H1 (cell line): ENCODE data around the gene SNX24. TPM values are rescaled to one million over a fixed set of nuclear protein-coding genes. Genes with fewer than 3 reads are reported as not detected.

Source experiments
- CBX5 ChIP-seq: fragments of 300-800, 300-1000 bp; sonication (generic); IDR thresholded peaks from 2 replicates; pipeline ENCODE4 v1.7.1; 2016; ENCODE audit warnings: antibody characterized with exemption, low read length, low read depth
- CHD2 ChIP-seq: IDR thresholded peaks from 2 replicates; pipeline ENCODE4 v1.6.1; 2012; ENCODE audit warnings: low read length, improper control_type of control experiment
- SIRT6 ChIP-seq: IDR thresholded peaks from one replicate; pipeline ENCODE4 v1.7.1; 2012; ENCODE audit warnings: low read length, inconsistent platforms
- SP4 ChIP-seq: IDR thresholded peaks from 2 replicates; pipeline ENCODE4 v1.6.1; 2012; ENCODE audit warnings: low read length, inconsistent platforms
- SRF ChIP-seq: IDR thresholded peaks from 2 replicates; pipeline ENCODE4 v1.6.1; 2011; ENCODE audit warnings: mild to moderate bottlenecking, low read depth, low read length, moderate library complexity
- TAF7 ChIP-seq: optimal IDR thresholded peaks from 2 replicates; pipeline ENCODE3; 2011; ENCODE audit warnings: low read depth, mild to moderate bottlenecking, inconsistent platforms, low read length, moderate library complexity, borderline replicate concordance
- polyA plus RNA-seq, 7 experiments: library from polyadenylated mRNA; depleted of rRNA in 3 of 7; stranded (reverse) in 5 of 7; unstranded in 2 of 7; fragments of >200 nt in 5 of 7; fragments of 200-250 nt in 2 of 7; gene quantifications; 1 replicate in 5 of 7; 2 replicates in 1 of 7; 4 replicates in 1 of 7; pipeline versions ENCODE4 v1.2.1 to v1.2.3, GENCODE V29; 2011 to 2013; ENCODE audit warnings: missing spikeins in 2 of 7, mixed read lengths in 2 of 7
- total RNA-seq: library from RNA; stranded (reverse); fragmentation: NEBNext Ultra II Directional; extraction: Animal tissue kit (Norgen Biotek cat#: 25700); gene quantifications from 2 replicates; pipeline ENCODE4 v1.2.1, GENCODE V29; 2021
- TF ChIP-seq, protein P1 (sequence below): IDR thresholded peaks from 2 replicates; pipeline ENCODE4 v1.6.1; 2012; ENCODE audit warnings: inconsistent platforms

SNX24 gene
- total and polyA plus RNA-seq, 2 of the 8 experiments (the other 6 are each of a cell fraction or from before 2014, with no cell fraction given): 7.3 to 14.3 TPM

DNA sequence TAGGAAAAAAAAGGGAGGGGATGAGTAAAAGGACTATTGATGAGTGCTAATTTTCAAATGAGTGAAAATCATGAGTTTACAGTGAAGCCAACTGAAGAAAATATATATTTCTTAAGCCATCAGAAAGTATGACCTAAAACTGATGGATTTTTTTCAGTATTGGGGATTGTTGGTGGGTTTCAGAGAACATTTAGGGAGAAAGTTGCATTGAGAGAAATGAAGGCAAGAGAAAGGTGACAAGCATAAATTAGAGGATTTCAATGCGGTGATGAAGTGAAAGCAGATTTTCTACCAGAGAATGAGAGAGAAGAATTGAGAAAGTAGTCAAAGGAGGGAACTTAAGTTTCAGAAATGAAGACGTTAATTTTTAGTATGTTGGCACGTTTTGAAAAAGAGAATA lies 8.5 kb upstream of the SNX24 start (continued):
- TF ChIP-seq TAF7 (no peak), SP4 (no peak), CBX5 (no peak), SIRT6 (no peak), SRF (no peak), CHD2 (no peak)
- TF ChIP-seq, protein P1, sequence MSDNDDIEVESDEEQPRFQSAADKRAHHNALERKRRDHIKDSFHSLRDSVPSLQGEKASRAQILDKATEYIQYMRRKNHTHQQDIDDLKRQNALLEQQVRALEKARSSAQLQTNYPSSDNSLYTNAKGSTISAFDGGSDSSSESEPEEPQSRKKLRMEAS: no peak
